Fibroblast of lung (primary cell): ENCODE data around the gene ZNF609. TPM values are rescaled to one million over a fixed set of nuclear protein-coding genes. Genes with fewer than 3 reads are reported as not detected.

Experiments used
- DNase-seq, 2 donors: peaks; one replicate each; pipeline versions ENCODE4 v3.0.0 to v3.0.0-alpha.2; 2010; ENCODE audit warnings: low read depth in 2 of 2
- H2AFZ ChIP-seq: 2 replicates; pipeline ENCODE4 v1.5.1; 2012; ENCODE audit warnings: low read length, control low read depth, inconsistent platforms
- H3K27ac ChIP-seq: 2 replicates; pipeline ENCODE4 v1.5.1; 2011; ENCODE audit warnings: low read length, control low read depth; ENCODE audit not compliant: insufficient read depth
- H3K27me3 ChIP-seq: 2 replicates; pipeline ENCODE4 v1.5.1; 2011; ENCODE audit warnings: mild to moderate bottlenecking, low read length; ENCODE audit not compliant: control insufficient read depth, insufficient read depth
- H3K36me3 ChIP-seq: 2 replicates; pipeline ENCODE4 v1.5.1; 2011; ENCODE audit warnings: low read length; ENCODE audit not compliant: control insufficient read depth, insufficient read depth
- H3K4me1 ChIP-seq: 2 replicates; pipeline ENCODE4 v1.5.1; 2011; ENCODE audit warnings: low read length; ENCODE audit not compliant: control insufficient read depth, insufficient read depth; ENCODE audit errors: extremely low read depth
- H3K4me2 ChIP-seq: 2 replicates; pipeline ENCODE4 v1.5.1; 2011; ENCODE audit warnings: low read length, control low read depth; ENCODE audit not compliant: insufficient read depth; ENCODE audit errors: extremely low read depth
- H3K4me3 ChIP-seq, 4 experiments: fragments of 200-600 bp in 1 of 4; sonication (generic) in 1 of 4; replicated peaks in 1 of 4; 2 replicates each; pipeline ENCODE4 v1.5.1; 2011 to 2016; ENCODE audit warnings: low read length in 4 of 4, low read depth in 3 of 4, mild to moderate bottlenecking in 3 of 4, control low read depth in 2 of 4, inconsistent platforms in 1 of 4, mixed read lengths in 1 of 4; ENCODE audit not compliant: insufficient read depth in 1 of 4; ENCODE audit errors: control extremely low read depth in 1 of 4
- H3K79me2 ChIP-seq: 2 replicates; pipeline ENCODE4 v1.5.1; 2012; ENCODE audit warnings: mild to moderate bottlenecking, low read length, inconsistent platforms; ENCODE audit not compliant: control insufficient read depth, insufficient read depth
- H3K9ac ChIP-seq: 2 replicates; pipeline ENCODE4 v1.5.1; 2011; ENCODE audit warnings: mild to moderate bottlenecking, low read length, control low read depth; ENCODE audit not compliant: insufficient read depth
- H3K9me3 ChIP-seq: 2 replicates; pipeline ENCODE4 v1.5.1; 2012; ENCODE audit warnings: low read depth, low read length; ENCODE audit not compliant: control insufficient read depth, insufficient read depth
- H4K20me1 ChIP-seq: 2 replicates; pipeline ENCODE4 v1.5.1; 2011; ENCODE audit warnings: low read length; ENCODE audit not compliant: control insufficient read depth, insufficient read depth; ENCODE audit errors: extremely low read depth
- EZH2 ChIP-seq: IDR thresholded peaks from 2 replicates; pipeline ENCODE4 v1.5.1; 2012; ENCODE audit warnings: low read length, control low read depth, mild to moderate bottlenecking; ENCODE audit errors: missing control alignments
- polyA plus RNA-seq, 2 donors: library from polyadenylated mRNA; depleted of rRNA in 1 of 2; stranded (reverse) in 1 of 2; unstranded in 1 of 2; fragments of >200 nt; gene quantifications; 2 replicates each; pipeline ENCODE4 v1.2.1, GENCODE V29; 2011 to 2012; ENCODE audit warnings: missing spikeins in 1 of 2
- total RNA-seq: library from RNA; depleted of rRNA; stranded (reverse); fragments of >200 nt; gene quantifications from 2 replicates; pipeline ENCODE4 v1.2.1, GENCODE V29; 2014
- TF ChIP-seq, protein P1 (sequence below), 2 donors: IDR thresholded peaks in 1 of 2; conservative IDR thresholded peaks in 1 of 2; 1 replicate in 1 of 2; 2 replicates in 1 of 2; pipeline ENCODE4 v1.5.1; 2011 to 2012; ENCODE audit warnings: low read length in 2 of 2, control low read depth in 1 of 2, inconsistent platforms in 1 of 2, low read depth in 1 of 2, mild to moderate bottlenecking in 1 of 2

Gene ZNF609
- total and polyA plus RNA-seq, 2 donors (not counting 1 experiment from before 2014, with no cell fraction given): 10.8 to 14.7 TPM

- Histone ChIP-seq H3K4me1 (peaks cover 7% of the 10 kb centered on the region), H3K4me3 (no peak overlapping the region), H3K36me3 (no peaks in the 10 kb centered on the region), H4K20me1 (no peaks in the 10 kb centered on the region), H3K9me3 (no peaks in the 10 kb centered on the region), H2AFZ (no peak overlapping the region), H3K79me2 (peaks cover 12% of the 10 kb centered on the region), H3K4me2 (no peak overlapping the region), H3K9ac (no peak overlapping the region), H3K27ac (no peak overlapping the region), H3K27me3 (no peaks in the 10 kb centered on the region)
- TF ChIP-seq, protein P1, sequence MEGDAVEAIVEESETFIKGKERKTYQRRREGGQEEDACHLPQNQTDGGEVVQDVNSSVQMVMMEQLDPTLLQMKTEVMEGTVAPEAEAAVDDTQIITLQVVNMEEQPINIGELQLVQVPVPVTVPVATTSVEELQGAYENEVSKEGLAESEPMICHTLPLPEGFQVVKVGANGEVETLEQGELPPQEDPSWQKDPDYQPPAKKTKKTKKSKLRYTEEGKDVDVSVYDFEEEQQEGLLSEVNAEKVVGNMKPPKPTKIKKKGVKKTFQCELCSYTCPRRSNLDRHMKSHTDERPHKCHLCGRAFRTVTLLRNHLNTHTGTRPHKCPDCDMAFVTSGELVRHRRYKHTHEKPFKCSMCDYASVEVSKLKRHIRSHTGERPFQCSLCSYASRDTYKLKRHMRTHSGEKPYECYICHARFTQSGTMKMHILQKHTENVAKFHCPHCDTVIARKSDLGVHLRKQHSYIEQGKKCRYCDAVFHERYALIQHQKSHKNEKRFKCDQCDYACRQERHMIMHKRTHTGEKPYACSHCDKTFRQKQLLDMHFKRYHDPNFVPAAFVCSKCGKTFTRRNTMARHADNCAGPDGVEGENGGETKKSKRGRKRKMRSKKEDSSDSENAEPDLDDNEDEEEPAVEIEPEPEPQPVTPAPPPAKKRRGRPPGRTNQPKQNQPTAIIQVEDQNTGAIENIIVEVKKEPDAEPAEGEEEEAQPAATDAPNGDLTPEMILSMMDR (conservative IDR thresholded peaks at IDR 0.05 in 1 of 2, IDR thresholded peaks at IDR 0.05 in 1 of 2; ENCODE audit: low read depth in 1 of 2, low read length in 2 of 2): no peak
- DNase-seq: no peak
These were observed 158.2 kb downstream of the ZNF609 start for GRCh38 chr15:64618540-64618939.

DNA sequence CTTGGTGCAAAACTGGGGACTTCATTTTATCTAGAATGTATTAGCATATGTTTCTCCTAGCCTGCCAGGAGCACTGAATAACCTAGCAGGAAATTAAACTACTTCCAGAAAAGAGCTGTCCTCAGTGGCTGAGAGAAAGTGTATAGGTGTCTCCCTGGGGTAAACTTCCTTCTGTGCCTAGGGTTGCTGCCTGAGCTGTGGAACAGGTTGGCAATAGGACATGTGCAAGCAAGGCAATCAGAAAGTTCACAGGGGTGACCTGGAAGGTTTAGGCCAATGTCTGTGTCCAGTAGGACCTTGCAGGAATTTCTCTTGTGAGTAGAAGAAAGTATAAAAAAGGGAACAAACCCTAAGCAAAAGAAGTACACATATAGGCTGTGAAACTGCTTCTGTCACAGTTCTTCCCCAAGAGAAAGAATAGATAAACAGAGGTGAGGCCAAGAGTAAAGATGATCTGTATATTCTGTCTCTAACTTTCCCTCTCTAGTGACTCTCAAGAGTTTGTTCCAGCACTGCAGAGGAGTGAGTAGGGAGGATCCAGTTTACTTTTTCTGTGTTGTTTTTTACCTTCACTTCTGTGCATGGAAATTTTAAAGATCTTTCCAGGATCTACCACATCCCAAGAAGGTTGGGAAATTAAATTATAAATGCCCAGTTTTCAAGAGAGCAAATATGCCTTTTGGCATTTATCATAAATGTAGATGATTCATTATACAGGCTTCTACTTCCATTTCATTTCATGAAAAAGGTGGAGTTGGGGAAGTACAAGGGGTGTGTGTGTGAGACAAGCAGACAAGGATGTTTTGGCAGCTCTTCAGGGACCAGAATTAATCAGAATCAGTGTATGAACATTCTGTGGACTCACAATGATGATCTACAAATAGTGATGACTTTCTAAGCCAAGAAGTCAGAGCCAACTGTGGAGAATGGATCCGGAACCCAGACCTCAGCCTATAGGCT lies 159.8 kb downstream of the ZNF609 start:
- H4K20me1 ChIP-seq: no peaks in the 10 kb centered on the region
- H3K9ac ChIP-seq: no peak overlapping the region
- peak; percentile 38 to 85 for DNase-seq
- H3K9me3 ChIP-seq: no peaks in the 10 kb centered on the region
- H3K79me2 ChIP-seq: peaks cover 12% of the 10 kb centered on the region
- no peak overlapping the region for H2AFZ ChIP-seq
- TF ChIP-seq, protein P1 (conservative IDR thresholded peaks at IDR 0.05 in 1 of 2, IDR thresholded peaks at IDR 0.05 in 1 of 2; ENCODE audit: low read depth in 1 of 2, low read length in 2 of 2): no peak
- TF ChIP-seq EZH2: no peak
- H3K36me3 ChIP-seq: no peaks in the 10 kb centered on the region
- H3K27ac ChIP-seq: no peak overlapping the region
- no peak overlapping the region for H3K4me3 ChIP-seq
- H3K4me1 ChIP-seq: peaks cover 7% of the 10 kb centered on the region
- H3K4me2 ChIP-seq: no peak overlapping the region
- H3K27me3 ChIP-seq: no peaks in the 10 kb centered on the region

DNA sequence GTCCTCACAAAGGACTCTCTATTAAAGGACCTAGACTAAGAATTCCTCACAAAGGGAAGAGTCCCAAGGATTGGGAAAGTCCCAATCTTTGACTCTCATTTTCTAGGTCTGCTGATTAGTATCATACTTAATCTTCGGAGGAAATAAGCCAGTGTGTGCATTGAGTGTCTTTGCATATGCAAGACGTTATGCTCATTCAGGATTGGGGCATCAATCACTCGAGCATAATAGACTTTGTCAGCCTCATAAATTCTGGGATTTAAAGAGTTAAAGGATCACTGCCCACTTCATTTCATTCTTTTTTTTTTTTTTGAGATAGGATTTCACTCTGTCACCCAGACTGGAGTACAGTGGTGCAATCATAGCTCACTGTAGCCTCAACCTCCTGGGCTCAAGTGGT lies 160.7 kb downstream of the ZNF609 start:
- Histone ChIP-seq H3K4me1 (peaks cover 7% of the 10 kb centered on the region), H3K27me3 (no peaks in the 10 kb centered on the region), H3K4me2 (no peak overlapping the region), H3K36me3 (no peaks in the 10 kb centered on the region), H3K27ac (no peak overlapping the region), H3K9ac (no peak overlapping the region), H4K20me1 (no peaks in the 10 kb centered on the region), H3K9me3 (no peaks in the 10 kb centered on the region), H2AFZ (no peak overlapping the region), H3K4me3 (no peak overlapping the region), H3K79me2 (peaks cover 12% of the 10 kb centered on the region)
- TF ChIP-seq, protein P1 (conservative IDR thresholded peaks at IDR 0.05 in 1 of 2, IDR thresholded peaks at IDR 0.05 in 1 of 2; ENCODE audit: low read depth in 1 of 2, low read length in 2 of 2): no peak
- TF ChIP-seq EZH2: no peak
- DNase-seq: no peak
